KOPT-K1 (cell line): ENCODE results near the gene ARNT2.

Source experiments
- H3K27ac ChIP-seq: fragments of 200-600 bp; sonication (generic); 2 replicates; pipeline ENCODE4 v1.5.1; 2016; ENCODE audit warnings: antibody characterized with exemption, mild to moderate bottlenecking, low read depth, low read length; ENCODE audit not compliant: poor library complexity, severe bottlenecking
- H3K36me3 ChIP-seq: fragments of 200-600 bp; sonication (generic); 2 replicates; pipeline ENCODE4 v1.5.1; 2017; ENCODE audit warnings: antibody characterized with exemption, mild to moderate bottlenecking, low read length, moderate library complexity; ENCODE audit not compliant: insufficient read depth
- H3K9me3 ChIP-seq: fragments of 200-600 bp; sonication (generic); 2 replicates; pipeline ENCODE4 v1.5.1; 2017; ENCODE audit warnings: antibody characterized with exemption, low read length, mild to moderate bottlenecking; ENCODE audit not compliant: insufficient read depth, poor library complexity, severe bottlenecking

ARNT2 gene

DNA sequence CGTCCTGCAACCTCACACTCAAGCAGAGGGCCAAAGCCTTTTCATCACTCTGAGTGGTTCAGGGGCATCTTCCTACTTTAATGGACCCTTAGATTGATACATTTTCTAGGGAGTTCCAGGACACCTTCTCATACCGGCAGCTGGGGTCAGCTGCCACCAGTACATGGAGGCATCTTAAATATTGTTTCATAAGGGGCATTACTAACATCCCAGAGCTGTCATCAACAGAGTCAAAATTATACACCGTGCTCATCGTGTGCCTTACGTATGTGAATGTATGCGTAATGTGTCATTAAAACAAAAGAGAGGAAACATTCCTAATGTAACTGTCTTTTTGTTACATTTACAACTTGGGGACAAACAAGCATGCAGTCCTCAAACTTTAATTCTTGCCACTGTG lies 57.9 kb downstream of the ARNT2 start:
- Histone ChIP-seq H3K9me3 (no peaks in the 10 kb centered on the region), H3K36me3 (no peaks in the 10 kb centered on the region), H3K27ac (no peak overlapping the region)

DNA sequence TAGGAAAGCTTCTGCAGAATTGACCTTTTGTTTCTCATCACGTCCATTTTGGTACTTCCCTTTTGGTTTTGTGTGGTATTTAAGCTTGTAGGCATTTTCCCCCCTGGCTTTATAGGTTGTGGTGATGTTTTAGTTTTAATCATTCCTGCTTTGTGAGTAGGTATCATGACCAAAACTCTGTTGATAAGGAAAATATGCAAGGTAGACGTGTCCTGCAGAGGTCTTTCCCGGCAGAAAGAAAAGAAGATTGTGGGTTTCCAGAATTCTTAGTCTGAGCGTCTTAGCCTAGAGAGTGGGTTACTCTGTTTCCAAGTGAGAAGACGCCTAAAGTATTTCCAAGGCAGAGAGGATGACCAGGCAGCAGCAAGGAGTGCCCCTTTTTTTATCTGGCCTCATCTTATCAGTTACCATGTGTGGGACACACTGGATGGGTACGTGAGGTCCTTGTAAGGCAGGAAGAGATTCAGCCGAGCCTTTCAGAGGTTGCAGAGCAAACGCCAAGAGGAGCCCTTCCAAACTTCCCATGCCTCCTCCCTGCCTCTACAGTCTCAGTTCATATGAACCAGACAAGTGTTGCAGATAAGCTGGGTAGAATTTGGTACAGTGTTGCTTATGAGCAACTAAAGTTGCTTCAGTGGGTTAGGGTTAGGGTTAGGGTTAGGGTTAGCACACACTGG lies 58.8 kb downstream of the ARNT2 start:
- H3K9me3 ChIP-seq: no peaks in the 10 kb centered on the region
- no peaks in the 10 kb centered on the region for H3K36me3 ChIP-seq
- no peak overlapping the region for H3K27ac ChIP-seq

DNA sequence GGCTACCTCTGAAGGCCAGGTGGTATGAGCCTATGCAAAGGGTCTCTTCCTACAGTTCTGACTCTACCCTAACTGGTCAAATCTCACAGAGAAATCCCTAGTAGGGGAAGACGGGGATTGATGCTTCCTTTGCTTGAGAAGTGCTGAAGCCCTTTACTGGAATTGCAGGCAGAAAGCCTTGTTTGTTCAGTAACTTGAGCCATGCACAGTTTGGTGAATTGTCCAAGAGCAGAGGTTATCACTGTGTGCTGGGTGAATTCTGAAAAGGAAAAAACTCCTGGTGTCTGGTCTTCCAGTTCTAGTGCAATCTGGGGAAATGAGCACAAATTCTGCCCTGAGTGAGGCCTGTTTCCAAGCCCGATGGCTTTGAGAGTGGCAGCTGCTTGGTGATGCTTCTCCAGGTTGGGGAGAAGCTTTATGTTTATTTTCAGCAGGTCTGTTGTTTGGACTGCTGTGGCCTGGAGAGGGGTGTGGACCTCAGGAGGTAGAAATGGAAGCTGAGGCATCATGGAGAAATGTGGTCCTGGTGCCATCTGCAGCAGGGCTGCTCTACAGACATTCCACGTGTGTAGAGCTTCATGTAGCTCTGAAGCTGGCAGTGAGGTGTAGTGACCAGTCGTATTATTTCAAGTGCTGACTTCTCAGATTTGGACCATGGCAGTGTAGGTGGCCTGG lies 60.9 kb downstream of the ARNT2 start:
- no peaks in the 10 kb centered on the region for H3K9me3 ChIP-seq
- H3K36me3 ChIP-seq: no peaks in the 10 kb centered on the region
- H3K27ac ChIP-seq: no peak overlapping the region

GRCh38 chr15:80465626-80466005 lies 61.4 kb downstream of the ARNT2 start:
- Histone ChIP-seq H3K36me3 (no peaks in the 10 kb centered on the region), H3K9me3 (no peaks in the 10 kb centered on the region), H3K27ac (no peak overlapping the region)

- Histone ChIP-seq H3K9me3 (no peaks in the 10 kb centered on the region), H3K36me3 (no peaks in the 10 kb centered on the region), H3K27ac (no peak overlapping the region)
Measured at GRCh38 chr15:80466543-80466942, 62.4 kb downstream of the ARNT2 start.

DNA sequence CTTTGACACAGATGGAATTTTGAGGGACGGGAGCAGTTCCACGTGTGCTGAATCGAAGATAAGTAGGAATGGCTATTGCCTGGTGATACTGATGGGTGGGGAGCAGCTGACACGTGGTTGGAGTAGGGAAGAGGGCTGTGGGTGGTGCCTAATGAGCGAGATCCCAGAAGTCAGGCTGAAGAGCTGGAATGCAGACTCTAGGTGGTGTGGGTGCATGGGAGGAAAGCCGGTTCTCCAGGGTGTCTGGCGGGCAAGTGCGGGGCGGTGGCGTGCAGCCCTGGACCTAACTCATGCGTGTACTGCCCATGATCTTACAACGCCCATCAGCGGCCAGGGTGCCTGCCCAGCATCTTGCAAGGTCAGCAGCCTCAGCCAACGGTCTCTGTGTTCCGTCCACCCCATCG lies 63.1 kb downstream of the ARNT2 start:
- H3K27ac ChIP-seq: no peak overlapping the region
- H3K36me3 ChIP-seq: no peaks in the 10 kb centered on the region
- H3K9me3 ChIP-seq: no peaks in the 10 kb centered on the region

GRCh38 chr15:80468796-80469195 lies 64.6 kb downstream of the ARNT2 start:
- H3K27ac ChIP-seq: no peak overlapping the region
- no peaks in the 10 kb centered on the region for H3K36me3 ChIP-seq
- H3K9me3 ChIP-seq: no peaks in the 10 kb centered on the region

DNA sequence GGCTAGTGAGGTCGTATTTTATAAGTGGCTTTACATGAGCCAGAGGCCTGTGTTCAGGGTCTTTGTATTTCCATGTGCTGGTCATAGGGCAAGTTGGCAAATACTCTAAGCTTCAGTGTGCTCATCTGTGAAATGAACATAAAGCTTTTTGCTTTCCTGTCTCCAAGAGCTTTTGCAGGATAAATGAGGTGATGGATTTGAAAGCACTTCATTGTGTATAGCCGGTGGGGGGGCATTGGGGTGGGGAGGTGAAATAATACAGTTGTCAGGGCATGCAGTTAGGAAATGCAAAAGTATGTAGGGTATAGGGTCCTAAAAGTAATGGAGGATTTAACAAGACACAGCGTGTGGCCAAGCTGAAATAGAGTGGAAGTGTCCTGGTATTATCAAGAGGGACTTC lies 67.7 kb downstream of the ARNT2 start:
- peaks cover 5% of the 10 kb centered on the region for H3K9me3 ChIP-seq
- H3K27ac ChIP-seq: no peak overlapping the region
- H3K36me3 ChIP-seq: no peaks in the 10 kb centered on the region

- Histone ChIP-seq H3K36me3 (no peaks in the 10 kb centered on the region), H3K27ac (no peak overlapping the region)
Measured at GRCh38 chr15:80473286-80474223, 69.4 kb downstream of the ARNT2 start.

DNA sequence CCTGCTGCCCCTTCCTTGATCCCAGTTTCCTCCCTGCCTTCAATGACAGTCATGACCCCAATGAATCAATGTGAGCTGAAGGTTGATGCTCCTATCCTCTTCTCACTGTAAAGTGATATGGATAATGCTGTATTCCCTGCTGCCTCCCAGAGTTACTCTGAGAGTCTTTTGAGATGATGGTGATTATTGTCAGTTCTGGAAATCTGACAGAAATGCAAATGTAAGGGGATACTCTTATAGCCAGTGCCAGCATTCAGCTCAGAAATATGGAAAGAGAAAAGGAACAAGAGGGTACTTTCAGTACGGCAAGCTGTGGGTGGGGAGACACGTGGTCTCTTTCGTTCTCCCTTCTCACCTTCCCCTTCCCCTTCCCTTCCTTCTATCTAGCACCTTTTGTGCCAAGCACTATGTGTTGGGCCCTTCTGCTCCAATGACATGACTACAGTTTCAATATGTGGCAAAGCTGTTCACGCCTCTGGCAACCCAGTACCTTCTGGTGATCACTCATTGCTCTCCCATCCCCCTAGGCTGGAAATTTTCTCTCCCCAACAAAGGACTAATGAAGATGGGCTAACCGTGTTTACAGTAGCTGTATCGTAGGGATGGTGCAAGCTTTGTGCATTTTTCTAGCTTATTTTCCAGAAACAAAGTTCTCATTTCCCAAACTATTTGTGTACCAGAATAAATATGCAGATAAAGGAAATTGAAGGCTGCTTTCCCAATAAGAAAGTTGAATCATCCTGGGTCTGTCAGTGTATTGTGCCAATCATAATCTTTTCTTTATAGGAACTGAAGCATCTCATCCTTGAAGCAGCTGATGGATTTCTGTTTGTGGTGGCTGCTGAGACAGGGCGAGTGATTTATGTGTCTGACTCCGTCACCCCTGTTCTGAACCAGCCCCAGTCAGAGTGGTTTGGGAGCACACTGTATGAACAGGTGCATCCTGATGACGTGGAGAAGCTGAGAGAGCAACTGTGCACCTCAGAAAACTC lies 70.3 kb downstream of the ARNT2 start:
- H3K27ac ChIP-seq: no peak overlapping the region

More at GRCh38 chr15:80473286-80474223, 69.4 kb downstream of the ARNT2 start:
- peaks cover 5% of the 10 kb centered on the region for H3K9me3 ChIP-seq

GRCh38 chr15:80475572-80475971 lies 71.4 kb downstream of the ARNT2 start:
- Histone ChIP-seq H3K9me3 (peaks cover 5% of the 10 kb centered on the region), H3K36me3 (no peaks in the 10 kb centered on the region), H3K27ac (no peak overlapping the region)

More for the DNA sequence above, 70.3 kb downstream of the ARNT2 start:
- H3K9me3 ChIP-seq: peaks cover 5% of the 10 kb centered on the region
- H3K36me3 ChIP-seq: no peaks in the 10 kb centered on the region

DNA sequence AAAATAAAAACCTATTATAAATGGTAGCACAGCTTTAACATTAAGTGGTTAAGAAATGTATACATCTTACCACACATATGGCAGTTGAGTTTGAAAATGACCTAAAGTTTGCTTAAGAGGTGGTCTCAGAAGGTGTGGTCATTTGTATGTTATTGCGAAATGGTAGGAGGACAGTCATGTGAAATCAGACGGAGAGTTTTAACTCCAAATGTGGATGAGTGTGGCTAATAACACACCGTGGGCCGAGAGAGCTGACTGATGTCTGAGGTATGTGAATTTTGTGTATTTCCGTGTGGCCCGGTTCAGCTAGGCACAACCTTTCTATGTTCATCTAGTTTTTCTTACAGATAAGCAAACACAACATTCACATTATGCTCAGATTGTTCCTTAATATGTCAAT lies 71.9 kb downstream of the ARNT2 start:
- no peaks in the 10 kb centered on the region for H3K36me3 ChIP-seq
- no peak overlapping the region for H3K27ac ChIP-seq
- H3K9me3 ChIP-seq: peaks cover 5% of the 10 kb centered on the region

DNA sequence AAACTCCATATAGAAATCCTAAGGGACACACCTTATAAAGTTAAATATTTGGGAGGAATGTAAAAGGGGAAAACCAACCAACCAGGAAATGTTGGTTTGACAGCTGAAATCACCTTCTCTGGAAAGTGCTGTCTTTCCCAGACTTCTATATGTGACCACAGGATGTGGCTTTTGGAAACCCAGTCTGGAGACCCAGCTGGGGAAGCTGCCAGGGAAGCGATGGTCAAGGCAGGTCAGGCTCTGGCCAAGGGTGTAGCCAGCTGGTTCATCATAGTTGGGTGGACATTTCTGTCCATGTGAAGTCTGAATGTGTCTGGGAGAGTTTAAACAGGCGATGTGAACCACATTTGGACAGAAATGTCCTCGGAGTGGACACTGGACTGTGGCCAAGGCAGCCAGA lies 73.9 kb downstream of the ARNT2 start:
- H3K36me3 ChIP-seq: no peaks in the 10 kb centered on the region
- no peak overlapping the region for H3K27ac ChIP-seq
- H3K9me3 ChIP-seq: peaks cover 5% of the 10 kb centered on the region

- peaks cover 5% of the 10 kb centered on the region for H3K9me3 ChIP-seq
- no peaks in the 10 kb centered on the region for H3K36me3 ChIP-seq
- H3K27ac ChIP-seq: no peak overlapping the region
Measured at GRCh38 chr15:80479191-80479590, 75.0 kb downstream of the ARNT2 start.
